ENCODE results near the gene CLN6.

CLN6 gene

DNA sequence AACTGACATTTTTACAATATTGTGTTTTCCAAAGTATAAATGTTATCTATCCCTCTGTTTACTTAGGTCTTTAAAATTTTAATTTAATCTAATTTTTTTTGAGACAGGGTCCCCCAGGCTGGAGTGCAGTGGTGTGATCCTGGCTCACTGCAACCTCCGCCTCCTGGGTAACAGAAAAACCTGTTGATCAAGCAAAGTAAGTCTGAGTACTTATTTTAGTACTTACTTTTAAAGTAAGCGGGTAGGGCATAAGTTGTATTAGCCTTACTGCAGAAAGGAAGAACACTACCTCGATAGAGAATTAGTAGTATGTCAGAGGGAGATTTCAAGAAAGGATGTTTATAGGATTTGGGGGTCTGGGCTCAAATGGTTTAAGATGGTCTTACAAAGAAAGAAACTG lies 36.1 kb upstream of the CLN6 start:
- Histone ChIP-seq H3K4me1 (ENCODE audit: control insufficient read depth, insufficient read depth, low read length) (no peaks in the 10 kb centered on the region), H3K9ac (ENCODE audit: low read length) (no peak overlapping the region), H3K27me3 (ENCODE audit: control insufficient read depth, insufficient read depth, low read length) (peaks cover 5% of the 10 kb centered on the region), H3K9me3 (ENCODE audit: control insufficient read depth, low read length) (no peaks in the 10 kb centered on the region), H3K4me3 (ENCODE audit: low read length) (no peak overlapping the region), H3K36me3 (ENCODE audit: control insufficient read depth, insufficient read depth, low read length) (no peaks in the 10 kb centered on the region)

DNA sequence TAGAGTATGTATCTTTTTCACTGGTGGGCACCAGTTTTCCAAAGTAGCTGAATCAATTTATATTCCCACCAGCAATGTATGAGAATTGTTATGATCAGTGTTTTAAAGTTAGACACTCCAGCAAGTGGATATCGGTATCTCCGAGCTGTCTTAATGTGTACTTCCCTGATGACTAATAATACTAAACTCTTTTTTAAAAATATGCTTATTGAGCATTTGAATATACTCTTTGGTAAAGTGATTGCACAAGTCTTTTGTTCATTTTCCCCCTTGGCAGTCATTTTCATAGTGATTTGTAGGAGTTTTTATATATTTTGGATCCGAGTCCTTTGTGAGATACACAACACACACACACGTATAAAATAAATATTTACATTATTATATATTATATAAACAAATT lies 35.6 kb upstream of the CLN6 start:
- Histone ChIP-seq H3K4me1 (ENCODE audit: control insufficient read depth, insufficient read depth, low read length) (no peaks in the 10 kb centered on the region), H3K9me3 (ENCODE audit: control insufficient read depth, low read length) (no peaks in the 10 kb centered on the region), H3K36me3 (ENCODE audit: control insufficient read depth, insufficient read depth, low read length) (no peaks in the 10 kb centered on the region), H3K4me3 (ENCODE audit: low read length) (no peak overlapping the region), H3K9ac (ENCODE audit: low read length) (no peak overlapping the region), H3K27me3 (ENCODE audit: control insufficient read depth, insufficient read depth, low read length) (peaks cover 5% of the 10 kb centered on the region)

- no peaks in the 10 kb centered on the region for H3K36me3 ChIP-seq (ENCODE audit: control insufficient read depth, insufficient read depth, low read length)
- H3K4me3 ChIP-seq (ENCODE audit: low read length), result no peak overlapping the region
- H3K4me1 ChIP-seq (ENCODE audit: control insufficient read depth, insufficient read depth, low read length), result no peaks in the 10 kb centered on the region
- H3K9ac ChIP-seq (ENCODE audit: low read length), result no peak overlapping the region
- H3K27me3 ChIP-seq (ENCODE audit: control insufficient read depth, insufficient read depth, low read length), result peaks cover 5% of the 10 kb centered on the region
- no peaks in the 10 kb centered on the region for H3K9me3 ChIP-seq (ENCODE audit: control insufficient read depth, low read length)
These were observed 34.8 kb upstream of the CLN6 start for GRCh38 chr15:68264282-68264681.

DNA sequence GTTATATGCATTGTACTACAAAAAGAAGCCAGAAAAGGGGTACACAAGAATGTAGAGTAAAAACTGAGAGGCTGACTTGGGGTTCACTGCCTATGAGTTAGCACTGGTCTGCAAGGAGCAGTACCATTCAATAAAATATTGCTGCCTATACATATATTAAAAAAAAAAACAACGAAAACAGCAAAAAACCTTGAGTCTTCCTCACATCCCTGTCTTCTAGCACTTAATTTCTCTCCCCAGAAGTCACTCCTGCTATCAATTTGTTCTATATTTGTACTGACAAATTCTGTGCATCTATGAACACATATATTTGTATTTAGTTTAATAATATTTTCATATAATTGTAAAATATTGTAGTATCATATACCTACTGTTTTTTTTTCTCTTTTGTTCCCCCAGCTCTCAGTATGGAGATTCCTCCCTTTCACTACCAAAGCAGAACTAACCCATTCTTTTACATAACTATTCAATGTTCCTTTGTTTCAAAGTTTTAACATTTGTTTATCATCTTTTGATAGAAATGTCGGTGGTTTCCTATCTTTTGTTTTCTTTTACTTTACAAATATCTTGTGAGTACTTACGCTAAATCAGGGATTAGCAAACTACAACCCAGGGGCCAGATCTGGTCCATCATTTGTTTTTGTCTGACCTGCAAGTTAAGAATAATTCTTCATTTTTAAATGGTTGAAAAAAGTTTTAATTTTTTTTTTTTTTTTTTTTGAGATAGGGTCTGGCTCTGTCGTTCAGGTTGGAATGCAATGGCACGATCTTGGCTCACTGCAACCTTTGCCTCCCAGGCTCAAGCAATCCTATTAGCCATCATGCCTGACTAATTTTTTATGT lies 33.2 kb upstream of the CLN6 start:
- no peaks in the 10 kb centered on the region for H3K36me3 ChIP-seq (ENCODE audit: control insufficient read depth, insufficient read depth, low read length)
- no peaks in the 10 kb centered on the region for H3K4me1 ChIP-seq (ENCODE audit: control insufficient read depth, insufficient read depth, low read length)
- no peak overlapping the region for H3K9ac ChIP-seq (ENCODE audit: low read length)
- H3K9me3 ChIP-seq (ENCODE audit: control insufficient read depth, low read length), result no peaks in the 10 kb centered on the region
- H3K27me3 ChIP-seq (ENCODE audit: control insufficient read depth, insufficient read depth, low read length), result peaks cover 5% of the 10 kb centered on the region
- H3K4me3 ChIP-seq (ENCODE audit: low read length), result no peak overlapping the region

DNA sequence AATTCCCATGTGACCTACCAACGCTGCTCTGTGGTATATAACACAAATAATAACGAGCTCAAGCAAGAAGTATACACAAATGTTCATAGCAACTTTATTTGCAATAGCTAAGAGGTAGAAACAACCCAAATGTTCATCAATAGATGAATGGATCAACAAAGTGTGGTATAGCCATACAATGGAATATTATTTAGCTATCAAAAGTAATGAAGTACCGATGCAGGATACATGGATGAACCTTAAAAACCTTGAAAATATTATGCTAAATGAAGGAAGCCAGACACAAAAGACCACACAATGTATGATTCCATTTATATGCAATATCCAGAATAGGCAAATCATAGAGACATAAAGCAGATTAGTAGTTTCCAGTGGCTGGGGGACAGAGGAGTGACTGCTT lies 32.5 kb upstream of the CLN6 start:
- H3K9ac ChIP-seq (ENCODE audit: low read length), result no peak overlapping the region
- no peaks in the 10 kb centered on the region for H3K36me3 ChIP-seq (ENCODE audit: control insufficient read depth, insufficient read depth, low read length)
- peaks cover 5% of the 10 kb centered on the region for H3K27me3 ChIP-seq (ENCODE audit: control insufficient read depth, insufficient read depth, low read length)
- no peak overlapping the region for H3K4me3 ChIP-seq (ENCODE audit: low read length)
- H3K4me1 ChIP-seq (ENCODE audit: control insufficient read depth, insufficient read depth, low read length), result no peaks in the 10 kb centered on the region
- H3K9me3 ChIP-seq (ENCODE audit: control insufficient read depth, low read length), result no peaks in the 10 kb centered on the region

- Histone ChIP-seq H3K36me3 (ENCODE audit: control insufficient read depth, insufficient read depth, low read length) (no peaks in the 10 kb centered on the region), H3K4me1 (ENCODE audit: control insufficient read depth, insufficient read depth, low read length) (peaks cover 4% of the 10 kb centered on the region), H3K9me3 (ENCODE audit: control insufficient read depth, low read length) (no peaks in the 10 kb centered on the region), H3K27me3 (ENCODE audit: control insufficient read depth, insufficient read depth, low read length) (peaks cover 5% of the 10 kb centered on the region), H3K9ac (ENCODE audit: low read length) (no peak overlapping the region), H3K4me3 (ENCODE audit: low read length) (no peak overlapping the region)
These were observed 31.7 kb upstream of the CLN6 start for GRCh38 chr15:68261241-68261640.

GRCh38 chr15:68259883-68260282 lies 30.4 kb upstream of the CLN6 start:
- Histone ChIP-seq H3K27me3 (ENCODE audit: control insufficient read depth, insufficient read depth, low read length) (peaks cover 2% of the 10 kb centered on the region), H3K36me3 (ENCODE audit: control insufficient read depth, insufficient read depth, low read length) (no peaks in the 10 kb centered on the region), H3K4me3 (ENCODE audit: low read length) (no peak overlapping the region), H3K9me3 (ENCODE audit: control insufficient read depth, low read length) (no peaks in the 10 kb centered on the region), H3K4me1 (ENCODE audit: control insufficient read depth, insufficient read depth, low read length) (peaks cover 4% of the 10 kb centered on the region), H3K9ac (ENCODE audit: low read length) (no peak overlapping the region)

DNA sequence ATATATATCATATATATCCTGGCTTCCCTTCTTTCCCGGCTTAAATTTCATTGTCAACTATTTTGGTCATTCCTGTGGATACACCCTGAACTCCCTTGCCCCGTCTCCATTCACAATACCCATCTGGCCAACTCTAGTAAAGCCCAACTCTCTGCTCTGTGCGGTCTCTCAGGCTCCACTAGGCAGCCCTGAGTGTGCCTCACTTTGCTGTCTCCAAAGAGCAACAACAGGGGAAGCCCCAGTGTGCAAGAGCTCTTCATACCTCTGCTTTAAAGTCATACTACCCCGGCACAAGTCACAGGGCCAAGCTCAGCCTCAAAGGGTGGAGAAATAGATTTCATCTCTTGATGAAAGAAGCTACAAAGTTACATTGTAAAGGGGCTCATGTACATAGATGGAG lies 29.2 kb upstream of the CLN6 start:
- no peak overlapping the region for H3K9ac ChIP-seq (ENCODE audit: low read length)
- H3K9me3 ChIP-seq (ENCODE audit: control insufficient read depth, low read length), result no peaks in the 10 kb centered on the region
- H3K4me1 ChIP-seq (ENCODE audit: control insufficient read depth, insufficient read depth, low read length), result peaks cover 4% of the 10 kb centered on the region
- no peaks in the 10 kb centered on the region for H3K36me3 ChIP-seq (ENCODE audit: control insufficient read depth, insufficient read depth, low read length)
- H3K27me3 ChIP-seq (ENCODE audit: control insufficient read depth, insufficient read depth, low read length), result peaks cover 5% of the 10 kb centered on the region
- no peak overlapping the region for H3K4me3 ChIP-seq (ENCODE audit: low read length)

DNA sequence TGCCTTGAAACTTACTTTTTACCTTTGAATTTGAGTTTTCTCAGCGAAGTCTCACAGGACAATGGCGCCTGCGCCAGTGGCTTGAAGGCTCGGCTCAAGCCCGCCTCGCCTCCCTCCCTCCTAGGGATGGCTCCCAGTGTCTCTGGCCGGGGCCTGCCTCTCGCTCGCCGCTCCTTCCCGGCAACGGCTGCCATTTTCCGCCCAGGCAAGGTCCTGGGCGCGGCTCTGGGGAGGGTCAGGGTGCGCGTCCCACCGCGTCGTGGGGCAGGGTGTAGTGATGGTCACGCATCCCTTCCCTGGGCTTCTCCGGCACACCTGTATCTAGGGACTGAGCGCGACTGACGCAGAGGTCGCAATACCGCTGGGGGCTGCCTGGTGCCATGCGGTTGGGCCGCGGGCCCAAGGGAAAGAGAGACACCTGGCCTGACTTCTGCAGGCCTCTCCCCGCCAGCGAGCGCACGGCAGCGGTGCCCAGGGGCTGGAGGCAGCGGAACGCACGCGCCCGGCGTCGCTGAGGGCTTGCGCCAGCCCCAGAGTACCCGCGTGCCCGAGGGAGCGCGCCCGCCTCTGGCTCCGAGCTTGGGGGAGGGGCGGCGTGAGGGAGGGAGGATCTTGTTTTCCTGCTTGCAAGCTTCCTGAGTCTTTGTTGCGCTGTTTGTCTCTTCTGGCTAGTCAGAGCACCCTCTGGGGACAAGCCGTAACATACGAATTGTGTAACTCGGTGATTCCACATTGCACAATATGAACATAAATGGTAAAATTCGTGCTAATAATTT lies 27.3 kb upstream of the CLN6 start:
- no peaks in the 10 kb centered on the region for H3K36me3 ChIP-seq (ENCODE audit: control insufficient read depth, insufficient read depth, low read length)
- H3K9ac ChIP-seq (ENCODE audit: low read length), result peak overlapping the region; percentile 74
- H3K4me1 ChIP-seq (ENCODE audit: control insufficient read depth, insufficient read depth, low read length), result peaks cover 4% of the 10 kb centered on the region
- peaks cover 5% of the 10 kb centered on the region for H3K27me3 ChIP-seq (ENCODE audit: control insufficient read depth, insufficient read depth, low read length)
- H3K9me3 ChIP-seq (ENCODE audit: control insufficient read depth, low read length), result no peaks in the 10 kb centered on the region
- H3K4me3 ChIP-seq (ENCODE audit: low read length), result peak overlapping the region; percentile 60

DNA sequence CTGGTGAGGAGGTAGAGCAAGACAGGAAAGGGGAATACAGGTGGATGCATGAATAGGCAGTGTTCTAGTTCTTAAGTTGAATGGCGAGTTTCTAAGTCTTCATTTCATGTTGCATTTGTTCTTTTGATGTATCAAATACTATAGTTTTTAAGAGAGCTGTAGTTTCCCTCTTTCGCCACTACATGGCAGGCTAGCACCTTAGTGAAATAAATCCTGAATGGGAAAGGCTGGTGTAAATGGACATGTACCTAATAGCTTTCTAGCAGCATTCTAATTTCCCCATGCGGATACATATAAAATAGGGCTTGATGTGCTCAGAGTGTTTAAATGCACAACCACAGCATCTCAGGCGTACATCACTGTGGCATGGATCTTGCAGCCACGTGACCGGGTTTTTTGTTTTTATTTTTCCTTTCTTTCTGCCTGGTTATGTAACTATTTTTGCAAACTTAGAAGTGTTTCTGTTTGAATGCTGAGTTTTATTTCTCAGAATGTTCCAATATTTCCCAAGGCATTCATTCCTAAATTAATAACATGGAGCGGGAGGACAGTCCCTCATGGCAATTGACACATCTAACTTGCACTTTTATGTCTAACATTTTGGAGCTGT lies 23.5 kb upstream of the CLN6 start:
- H3K4me3 ChIP-seq (ENCODE audit: low read length), result no peak overlapping the region
- no peaks in the 10 kb centered on the region for H3K36me3 ChIP-seq (ENCODE audit: control insufficient read depth, insufficient read depth, low read length)
- no peak overlapping the region for H3K9ac ChIP-seq (ENCODE audit: low read length)
- peaks cover 5% of the 10 kb centered on the region for H3K27me3 ChIP-seq (ENCODE audit: control insufficient read depth, insufficient read depth, low read length)
- H3K4me1 ChIP-seq (ENCODE audit: control insufficient read depth, insufficient read depth, low read length), result peaks cover 4% of the 10 kb centered on the region
- no peaks in the 10 kb centered on the region for H3K9me3 ChIP-seq (ENCODE audit: control insufficient read depth, low read length)

DNA sequence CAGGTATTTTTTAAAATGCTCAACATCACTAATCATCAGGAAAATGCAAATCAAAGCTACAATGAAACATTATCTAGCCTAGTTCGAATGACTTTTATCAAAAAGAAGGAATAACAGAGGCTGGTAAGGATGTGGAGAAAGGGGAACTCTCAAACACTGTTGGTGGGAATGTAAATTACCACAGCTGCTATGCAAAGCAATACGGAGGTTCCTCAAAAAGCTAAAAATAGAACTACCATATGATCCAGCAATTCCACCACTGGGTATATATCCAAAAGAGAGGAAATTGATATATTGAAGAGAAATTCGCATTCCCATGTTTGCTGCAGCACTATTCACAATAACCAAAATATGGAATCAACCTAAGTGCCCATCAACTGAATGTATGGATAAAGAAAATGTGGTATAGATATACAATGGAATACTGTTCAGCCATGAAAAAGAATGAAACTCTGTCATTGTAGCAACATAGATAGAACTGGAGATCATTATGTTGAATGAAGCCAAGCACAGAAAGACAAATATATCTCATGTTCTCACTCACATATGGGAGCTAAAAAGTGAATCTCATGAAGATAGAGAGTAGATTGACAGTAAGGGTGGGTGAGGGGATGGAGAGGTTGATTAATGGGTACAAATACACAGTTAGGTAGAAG lies 19.7 kb upstream of the CLN6 start:
- Histone ChIP-seq H3K4me1 (ENCODE audit: control insufficient read depth, insufficient read depth, low read length) (no peaks in the 10 kb centered on the region), H3K9ac (ENCODE audit: low read length) (no peak overlapping the region), H3K4me3 (ENCODE audit: low read length) (no peak overlapping the region)

GRCh38 chr15:68244235-68244634 lies 14.7 kb upstream of the CLN6 start:
- no peaks in the 10 kb centered on the region for H3K36me3 ChIP-seq (ENCODE audit: control insufficient read depth, insufficient read depth, low read length)
- no peaks in the 10 kb centered on the region for H3K9me3 ChIP-seq (ENCODE audit: control insufficient read depth, low read length)
- H3K27me3 ChIP-seq (ENCODE audit: control insufficient read depth, insufficient read depth, low read length), result no peaks in the 10 kb centered on the region
- no peaks in the 10 kb centered on the region for H3K4me1 ChIP-seq (ENCODE audit: control insufficient read depth, insufficient read depth, low read length)
- no peak overlapping the region for H3K9ac ChIP-seq (ENCODE audit: low read length)
- no peak overlapping the region for H3K4me3 ChIP-seq (ENCODE audit: low read length)

More for the DNA sequence above, 19.7 kb upstream of the CLN6 start:
- Histone ChIP-seq H3K36me3 (ENCODE audit: control insufficient read depth, insufficient read depth, low read length) (no peaks in the 10 kb centered on the region), H3K9me3 (ENCODE audit: control insufficient read depth, low read length) (no peaks in the 10 kb centered on the region), H3K27me3 (ENCODE audit: control insufficient read depth, insufficient read depth, low read length) (peaks cover 2% of the 10 kb centered on the region)
